Panc1 (cell line): ENCODE results near the gene PVALB. TPM values are rescaled to one million over a fixed set of nuclear protein-coding genes. Genes with fewer than 3 reads are reported as not detected.

Experiments
- ATAC-seq: fragments of 200-7000 bp; cut with Tn5 transposase; 2 replicates; pipeline ENCODE4 v1.9.1; 2020; ENCODE audit warnings: mild to moderate bottlenecking, moderate library complexity
- BruUV-seq: library from RNA; stranded (reverse); fragments of 400-500 nt; replicated peaks from 2 replicates; lab custom pipeline; 2021; lab: Mats Ljungman, UMichigan
- CTCF ChIA-PET: fragments of 300-600 bp; sonication (Branson Sonifier 250); formaldehyde crosslinking; loops from one replicate; lab custom pipeline; 2022; ENCODE audit warnings: antibody characterized with exemption; lab: Charles Lee
- POLR2A ChIA-PET: fragments of 300-600 bp; sonication (Branson Sonifier 250); formaldehyde crosslinking; loops from one replicate; lab custom pipeline; 2022; ENCODE audit warnings: antibody characterized with exemption; lab: Charles Lee
- DNase-seq: peaks from one replicate; pipeline ENCODE4 v3.0.0-alpha.2; 2010; ENCODE audit warnings: low read depth, low spot score
- H3K27ac ChIP-seq: 2 replicates; pipeline ENCODE4 v1.5.1; 2011; ENCODE audit warnings: mild to moderate bottlenecking, low read length, inconsistent platforms
- H3K27me3 ChIP-seq: fragments of 200-500 bp; sonication (Bioruptor generic); 2 replicates; pipeline ENCODE4 v1.6.0; 2014; ENCODE audit warnings: low read length, inconsistent platforms; ENCODE audit not compliant: control insufficient read depth, insufficient read depth
- H3K36me3 ChIP-seq: fragments of 200-500 bp; sonication (Bioruptor generic); 2 replicates; pipeline ENCODE4 v1.5.1; 2014; ENCODE audit warnings: inconsistent platforms, mild to moderate bottlenecking, low read length, moderate library complexity; ENCODE audit not compliant: control insufficient read depth, insufficient read depth
- H3K4me1 ChIP-seq: 2 replicates; pipeline ENCODE4 v1.5.1; 2011; ENCODE audit warnings: inconsistent platforms, mild to moderate bottlenecking, low read length, moderate library complexity; ENCODE audit not compliant: control insufficient read depth, insufficient read depth
- H3K4me3 ChIP-seq, 2 experiments: 2 replicates each; pipeline ENCODE4 v1.5.1; 2011 to 2012; ENCODE audit warnings: low read depth in 2 of 2, low read length in 2 of 2, mild to moderate bottlenecking in 2 of 2, inconsistent platforms in 1 of 2, moderate library complexity in 1 of 2
- H3K9me3 ChIP-seq: fragments of 200-500 bp; sonication (Bioruptor generic); 2 replicates; pipeline ENCODE4 v1.5.1; 2014; ENCODE audit warnings: low read depth, mild to moderate bottlenecking, inconsistent platforms, low read length, moderate library complexity; ENCODE audit not compliant: control insufficient read depth, insufficient read depth
- POLR2AphosphoS5 ChIP-seq: IDR thresholded peaks from 2 replicates; pipeline ENCODE4 v1.6.1; 2012; ENCODE audit warnings: mild to moderate bottlenecking, low read depth, low read length, moderate library complexity
- REST ChIP-seq, 2 experiments: IDR thresholded peaks; 2 replicates each; pipeline ENCODE4 v1.6.1; 2011 to 2012; ENCODE audit warnings: low read depth in 2 of 2, control low read depth in 1 of 2, low read length in 1 of 2, mild to moderate bottlenecking in 1 of 2, moderate library complexity in 1 of 2; ENCODE audit not compliant: insufficient read depth in 1 of 2
- SIN3A ChIP-seq: IDR thresholded peaks from 2 replicates; pipeline ENCODE4 v1.6.1; 2012; ENCODE audit warnings: low read depth, mild to moderate bottlenecking, low read length, moderate library complexity, borderline replicate concordance; ENCODE audit not compliant: insufficient read depth
- TCF7L2 ChIP-seq: IDR thresholded peaks from 2 replicates; pipeline ENCODE4 v1.6.1; 2011; ENCODE audit warnings: mild to moderate bottlenecking, low read depth, low read length, inconsistent platforms
- in situ Hi-C: cut with HindIII; loops from 2 replicates; pipeline ENCODE4 v1.10.0; 2016; ENCODE audit warnings: low sequenced_read_pairs, low pct_unique_long_range_greater_than_20kb
- intact Hi-C: fragments of 100-400 bp; cut with micrococcal nuclease; formaldehyde crosslinking; loops from one replicate; pipeline ENCODE4 v1.10.0; 2022; ENCODE audit not compliant: unreplicated experiment
- total RNA-seq: library from RNA; stranded (reverse); gene quantifications from one replicate; pipeline ENCODE4 v1.2.1, GENCODE V29; 2021; ENCODE audit not compliant: unreplicated experiment
- TF ChIP-seq, protein P1 (sequence below): fragments of 450-650 bp; IDR thresholded peaks from 2 replicates; pipeline ENCODE4 v1.5.1; 2017; ENCODE audit warnings: mild to moderate bottlenecking

Gene PVALB
- total RNA-seq, 1 experiment from 2014 or later = not detected

- no peaks in the 10 kb centered on the region for H3K36me3 ChIP-seq
- H3K9me3 ChIP-seq = no peaks in the 10 kb centered on the region
- no peak overlapping the region for H3K27ac ChIP-seq
- no TSS peak for BruUV-seq
- in situ Hi-C loops = no loop called here
- POLR2A ChIA-PET = interaction anchor here (0.6 kb wide), 1 partner anchor 129 kb away, joined by 4 read pairs; no protein-coding TSS in a partner anchor
- CTCF ChIA-PET = no interaction called here
- peaks cover 8% of the 10 kb centered on the region; the same call in 1 of the 2 replicates for H3K27me3 ChIP-seq
- no peak overlapping the region for H3K4me3 ChIP-seq
- H3K4me1 ChIP-seq = no peaks in the 10 kb centered on the region; the same call in 1 of the 2 replicates
- no peak for DNase-seq
- no peak for ATAC-seq
- intact Hi-C loops = no loop called here
- TF ChIP-seq REST (IDR thresholded peaks at IDR 0.05; ENCODE audit: insufficient read depth in 1 of 2, low read depth in 2 of 2, low read length in 1 of 2) = no peak
- TF ChIP-seq SIN3A = no peak
- TF ChIP-seq POLR2AphosphoS5 = no peak
- no peak for TF ChIP-seq TCF7L2
- TF ChIP-seq, protein P1, sequence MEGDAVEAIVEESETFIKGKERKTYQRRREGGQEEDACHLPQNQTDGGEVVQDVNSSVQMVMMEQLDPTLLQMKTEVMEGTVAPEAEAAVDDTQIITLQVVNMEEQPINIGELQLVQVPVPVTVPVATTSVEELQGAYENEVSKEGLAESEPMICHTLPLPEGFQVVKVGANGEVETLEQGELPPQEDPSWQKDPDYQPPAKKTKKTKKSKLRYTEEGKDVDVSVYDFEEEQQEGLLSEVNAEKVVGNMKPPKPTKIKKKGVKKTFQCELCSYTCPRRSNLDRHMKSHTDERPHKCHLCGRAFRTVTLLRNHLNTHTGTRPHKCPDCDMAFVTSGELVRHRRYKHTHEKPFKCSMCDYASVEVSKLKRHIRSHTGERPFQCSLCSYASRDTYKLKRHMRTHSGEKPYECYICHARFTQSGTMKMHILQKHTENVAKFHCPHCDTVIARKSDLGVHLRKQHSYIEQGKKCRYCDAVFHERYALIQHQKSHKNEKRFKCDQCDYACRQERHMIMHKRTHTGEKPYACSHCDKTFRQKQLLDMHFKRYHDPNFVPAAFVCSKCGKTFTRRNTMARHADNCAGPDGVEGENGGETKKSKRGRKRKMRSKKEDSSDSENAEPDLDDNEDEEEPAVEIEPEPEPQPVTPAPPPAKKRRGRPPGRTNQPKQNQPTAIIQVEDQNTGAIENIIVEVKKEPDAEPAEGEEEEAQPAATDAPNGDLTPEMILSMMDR = no peak
Observed at GRCh38 chr22:36814801-36815200, 2.0 kb downstream of the PVALB start.

DNA sequence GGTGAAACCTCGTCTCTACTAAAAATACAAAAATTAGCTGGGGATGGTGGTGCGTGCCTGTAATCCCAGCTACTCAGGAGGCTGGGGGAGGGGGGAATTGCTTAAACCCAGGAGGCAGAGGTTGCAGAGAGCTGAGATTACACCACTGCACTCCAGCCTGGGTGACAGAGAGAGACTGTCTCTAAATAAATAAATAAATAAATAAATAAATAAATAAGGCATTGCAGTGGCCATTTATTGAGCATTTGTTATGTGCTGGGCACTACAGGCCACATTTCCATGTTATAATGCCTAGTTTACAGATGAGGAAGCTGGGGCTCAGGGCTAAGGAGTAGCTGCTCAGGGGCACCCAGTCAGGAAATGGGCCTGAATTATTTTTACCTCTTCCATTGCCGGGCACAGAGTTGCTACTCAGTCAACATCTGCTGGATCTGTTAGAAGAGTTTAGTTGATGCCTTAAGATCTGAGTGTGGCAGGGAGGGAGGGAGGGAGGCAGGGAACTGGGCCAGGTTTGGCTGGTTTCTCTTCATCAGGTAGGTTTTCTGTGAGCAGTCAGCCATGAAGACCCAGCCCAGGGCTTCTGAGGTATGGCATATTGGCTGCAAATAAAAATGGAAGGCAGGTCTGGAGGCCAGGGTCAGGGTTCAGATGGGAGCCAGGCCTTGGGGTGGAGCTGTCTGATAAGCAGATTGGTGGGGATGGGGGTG is 5.6 kb downstream of the PVALB start:
- intact Hi-C loops (no loop called here), in situ Hi-C loops (no loop called here)
- Histone ChIP-seq H3K36me3 (no peaks in the 10 kb centered on the region), H3K4me1 (no peaks in the 10 kb centered on the region; the same call in 1 of the 2 replicates), H3K27ac (no peak overlapping the region), H3K9me3 (no peaks in the 10 kb centered on the region), H3K4me3 (no peak overlapping the region), H3K27me3 (peaks cover 3% of the 10 kb centered on the region; the same call in 1 of the 2 replicates)
- no peak for DNase-seq
- no peak for ATAC-seq
- no TSS peak for BruUV-seq
- POLR2A ChIA-PET = no interaction called here
- CTCF ChIA-PET = no interaction called here
- TF ChIP-seq TCF7L2 (no peak), SIN3A (no peak), POLR2AphosphoS5 (no peak), REST (IDR thresholded peaks at IDR 0.05; ENCODE audit: insufficient read depth in 1 of 2, low read depth in 2 of 2, low read length in 1 of 2) (no peak)
- TF ChIP-seq, protein P1 = no peak
